ENCODE data around the gene ASXL1.
"Not testable (repeated sequence)": the region's sequence is repeated elsewhere in the genome, so short reads cannot be mapped to it uniquely, and the experiment has no call there.

ASXL1 gene

DNA sequence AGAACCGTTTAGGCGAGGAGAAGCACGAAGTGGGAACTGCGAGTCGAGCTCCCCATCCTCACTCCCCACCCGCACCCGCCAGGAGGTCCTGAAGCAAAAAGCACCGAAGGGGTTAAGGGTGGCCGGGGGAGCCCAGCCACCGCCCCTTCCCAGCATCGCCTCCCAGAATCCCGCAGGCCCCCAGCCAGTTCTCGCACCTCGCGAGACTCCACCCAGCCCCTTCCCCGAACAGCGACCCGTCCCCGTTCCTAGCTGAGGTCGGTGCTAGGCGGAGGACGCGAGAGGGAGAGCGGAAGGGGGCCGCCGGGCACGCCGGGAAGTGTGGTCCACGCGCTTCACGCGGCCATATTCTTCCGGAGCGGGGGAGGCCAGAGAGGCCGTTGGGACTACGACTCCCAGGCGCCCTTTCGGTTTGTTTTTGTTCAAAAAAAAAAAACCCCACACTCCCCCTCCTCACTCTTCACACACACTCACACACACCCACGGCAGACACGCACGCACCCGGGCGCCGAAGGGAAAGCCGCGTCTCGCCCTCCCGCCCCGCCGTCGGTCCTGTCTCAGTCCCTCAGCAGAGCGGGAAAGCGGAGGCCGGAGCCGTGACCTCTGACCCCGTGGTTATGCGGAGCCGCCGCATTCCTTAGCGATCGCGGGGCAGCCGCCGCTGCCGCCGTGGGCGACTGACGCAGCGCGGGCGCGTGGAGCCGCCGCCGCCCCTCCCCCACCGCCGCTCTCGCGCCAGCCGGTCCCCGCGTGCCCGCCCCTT is at the start of gene ASXL1:
ASXL1 (plus strand) TSS at position 463 of the 763 bp plus-strand sequence. CDS start 445 bp downstream, outside the sequence.
- DNase-seq, result peak; percentile 99

DNA sequence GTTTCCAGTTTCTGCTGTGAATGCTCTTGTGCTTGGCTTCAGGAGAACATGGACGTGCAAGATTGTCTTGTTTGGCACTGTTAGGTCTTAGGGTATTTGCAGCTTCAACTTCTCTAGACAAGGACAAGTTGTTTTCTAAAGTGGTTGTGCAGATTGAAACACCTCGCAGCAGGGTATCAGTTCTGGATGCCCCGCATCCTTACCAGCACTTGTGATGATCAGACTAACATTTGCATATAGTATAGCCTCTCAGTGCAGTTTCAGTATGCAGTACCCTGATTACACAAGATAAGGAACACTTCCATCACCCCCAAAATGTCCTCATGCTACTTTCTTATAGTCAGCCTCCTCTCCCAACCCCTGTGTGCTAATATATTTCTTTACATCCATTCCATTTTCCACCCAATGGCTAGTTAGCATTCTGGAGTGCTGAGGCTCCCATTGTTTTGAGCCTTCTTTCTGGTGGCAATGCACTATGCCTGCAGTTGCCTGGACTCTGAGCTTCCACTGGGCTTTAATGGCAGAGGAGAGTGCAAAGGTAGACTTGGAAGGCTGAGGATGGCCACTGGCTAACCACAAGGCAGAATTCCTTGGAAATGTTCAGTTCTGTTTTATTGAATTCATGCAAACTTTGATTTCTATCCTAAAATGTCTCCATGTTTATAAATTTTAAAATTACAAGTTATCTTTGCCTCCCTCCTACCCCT is 45.3 kb upstream of the ASXL1 start:
- DNase-seq, result no peak

DNA sequence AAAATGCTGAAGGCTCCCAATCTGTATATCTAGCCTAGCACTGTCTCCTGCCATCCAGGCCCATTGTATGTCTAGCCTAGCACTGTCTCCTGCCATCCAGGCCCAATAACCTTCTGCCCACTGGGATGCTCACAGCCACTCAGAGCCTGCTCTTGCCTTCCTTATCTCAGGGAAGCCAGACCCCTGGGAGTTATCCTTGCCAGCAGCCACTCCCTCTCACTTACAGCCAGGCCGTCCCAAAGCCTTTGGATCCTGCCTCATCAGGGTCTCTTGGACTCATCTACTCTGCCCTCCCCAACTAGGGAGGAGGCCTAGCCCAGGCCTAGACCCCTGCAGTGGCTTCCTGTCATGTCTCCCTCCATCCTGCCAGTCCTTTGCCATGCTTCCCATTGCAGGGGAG is 43.4 kb upstream of the ASXL1 start:
- no peak for DNase-seq

DNA sequence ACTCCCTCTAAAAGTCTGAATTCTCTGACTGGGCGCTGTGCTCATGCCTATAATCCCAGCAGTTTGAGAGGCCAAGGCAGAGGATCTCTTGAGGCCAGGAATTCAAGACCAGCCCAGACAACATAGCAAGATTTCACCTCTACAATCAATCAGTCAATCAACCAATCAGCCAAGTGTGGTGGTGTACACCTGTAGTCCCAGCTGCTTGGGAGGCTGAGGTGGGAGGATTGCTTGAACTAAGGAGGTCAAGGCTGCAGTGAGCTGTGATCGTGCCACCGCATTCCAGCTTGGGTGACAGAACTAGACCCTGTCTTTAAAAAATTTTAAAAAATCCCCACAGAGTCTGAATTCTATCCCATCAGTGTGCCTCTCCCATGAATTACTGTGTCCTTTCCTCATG is 42.7 kb upstream of the ASXL1 start:
- DNase-seq, result no peak

DNA sequence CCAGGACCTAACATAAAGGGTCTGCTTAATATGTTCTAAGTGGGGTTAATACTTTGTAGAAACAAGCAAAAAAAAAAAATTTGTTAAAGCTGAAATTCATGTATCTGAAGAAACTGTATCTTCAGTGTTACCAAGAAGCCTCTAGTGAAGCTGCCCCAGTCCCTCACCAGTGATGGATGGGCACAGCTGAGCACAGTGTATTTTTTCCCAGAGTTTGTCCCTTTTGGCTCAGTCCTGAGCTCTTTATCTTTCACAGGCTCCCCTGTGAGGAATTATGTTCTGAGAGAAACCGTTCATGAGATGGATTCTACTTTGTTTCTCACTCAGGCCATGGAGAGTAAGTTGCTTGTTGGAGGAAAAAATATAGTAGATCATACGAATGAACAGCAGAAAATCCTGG is 42.2 kb upstream of the ASXL1 start:
- DNase-seq, result no peak

DNA sequence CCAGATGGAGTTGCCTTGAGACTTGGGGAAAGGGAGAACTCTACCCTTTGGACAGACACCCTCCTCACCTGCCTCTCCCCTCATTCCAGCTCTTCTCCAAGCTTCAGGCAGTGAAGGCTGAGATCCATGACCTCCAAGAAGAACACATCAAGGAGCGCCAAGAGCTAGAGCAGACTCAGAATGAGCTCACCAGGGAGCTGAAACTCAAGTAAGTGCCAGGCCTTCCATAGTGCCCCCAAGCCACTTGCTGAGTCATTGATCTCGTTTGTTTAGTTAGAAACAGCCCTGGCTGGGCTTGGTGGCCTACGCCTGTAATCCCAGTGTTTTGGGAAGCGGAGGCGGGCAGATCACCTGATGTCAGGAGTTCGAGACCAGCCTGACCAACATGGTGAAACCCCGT is 41.5 kb upstream of the ASXL1 start:
- no peak for DNase-seq

DNA sequence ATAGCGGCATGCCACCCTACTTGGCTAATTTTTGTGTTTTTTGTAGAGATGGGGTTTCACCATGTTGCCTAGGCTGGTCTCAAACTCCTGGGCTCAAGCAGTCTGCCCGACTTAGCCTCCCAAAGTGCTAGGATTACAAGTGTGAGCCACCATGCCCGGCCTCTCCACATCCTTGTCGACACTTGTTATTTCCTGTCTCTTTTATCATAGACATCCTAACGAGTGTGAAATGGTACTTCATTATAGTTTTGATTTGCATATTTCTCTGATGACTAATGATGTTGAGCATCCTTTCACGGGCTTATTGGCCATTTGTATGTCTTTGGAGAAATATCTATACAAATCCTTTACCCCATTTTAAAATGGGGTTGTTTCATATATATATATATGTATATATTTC is 39.0 kb upstream of the ASXL1 start:
- DNase-seq, result no peak

DNA sequence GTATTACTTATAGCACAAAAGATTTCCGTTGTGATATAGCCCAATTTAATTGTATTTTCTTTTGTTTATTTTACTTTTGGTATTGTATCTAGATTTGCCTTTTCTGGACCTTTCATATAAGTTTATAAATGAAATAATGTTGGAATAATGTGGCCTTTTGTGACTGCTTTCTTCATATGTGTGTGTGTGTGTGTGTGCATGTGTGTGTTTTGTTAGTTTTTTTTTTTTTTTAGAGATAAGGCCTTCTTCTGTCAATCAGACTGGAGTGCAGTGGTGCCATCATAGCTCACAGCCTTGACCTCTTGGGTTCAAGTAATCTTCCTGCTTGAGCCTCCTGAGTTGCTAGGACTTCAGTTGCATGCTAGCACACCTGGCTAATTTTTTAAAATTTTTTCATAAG is 37.8 kb upstream of the ASXL1 start:
- no peak for DNase-seq

DNA sequence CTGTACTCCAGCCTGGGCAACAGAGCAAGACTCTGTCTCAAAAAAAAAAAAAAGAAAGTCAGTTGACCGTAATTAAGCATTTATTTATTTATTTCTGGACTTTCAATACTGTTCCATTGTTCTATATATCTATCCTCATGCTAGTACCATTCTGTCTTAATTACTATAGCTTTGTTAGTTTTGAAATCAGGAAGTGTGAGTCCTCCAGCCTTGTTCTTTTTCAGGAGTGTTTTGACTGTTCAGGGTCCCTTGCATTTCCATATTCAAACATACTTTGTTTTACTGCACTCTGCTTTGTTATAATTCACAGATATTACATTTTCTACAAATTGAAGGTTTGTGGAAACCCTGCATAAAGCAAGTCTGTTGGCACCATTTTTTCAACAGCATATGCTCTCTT is 36.7 kb upstream of the ASXL1 start:
- DNase-seq, result no peak

DNA sequence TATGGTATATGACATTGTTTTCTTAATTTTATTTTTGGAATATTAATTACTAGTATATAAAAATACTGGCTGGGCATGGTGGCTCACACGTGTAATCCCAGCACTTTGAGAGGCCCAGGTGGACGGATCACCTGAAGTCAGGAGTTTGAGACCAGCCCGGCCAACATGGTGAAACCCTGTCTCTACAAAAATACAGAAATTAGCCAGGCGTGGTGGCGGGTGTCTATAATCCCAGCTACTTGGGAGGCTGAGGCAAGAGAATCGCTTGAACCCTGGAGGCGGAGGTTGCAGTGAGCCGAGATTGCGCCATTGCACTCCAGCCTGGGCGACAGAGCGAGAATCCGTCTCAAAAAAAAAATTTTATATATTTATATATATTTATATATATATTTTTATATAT is 35.9 kb upstream of the ASXL1 start:
- DNase-seq, result not testable (repeated sequence)

DNA sequence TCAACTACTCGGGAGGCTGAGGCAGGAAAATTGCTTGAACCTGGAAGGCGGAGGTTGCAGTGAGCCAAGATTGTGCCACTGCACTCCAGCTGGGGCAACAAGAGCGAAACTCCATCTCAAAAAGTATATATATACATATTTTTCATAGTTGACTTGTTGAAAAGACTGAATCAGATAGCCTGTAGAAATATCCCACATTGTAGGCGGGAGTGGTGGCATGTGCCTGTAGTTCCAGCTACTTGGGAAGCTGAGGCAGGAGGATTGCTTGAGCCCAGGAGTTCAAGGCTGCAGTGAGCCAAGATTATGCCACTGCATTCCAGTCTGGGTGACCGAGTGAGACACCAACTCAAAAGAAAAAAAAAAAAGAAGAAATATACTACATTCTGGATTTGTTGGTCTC is 34.4 kb upstream of the ASXL1 start:
- DNase-seq, result not testable (repeated sequence)

DNA sequence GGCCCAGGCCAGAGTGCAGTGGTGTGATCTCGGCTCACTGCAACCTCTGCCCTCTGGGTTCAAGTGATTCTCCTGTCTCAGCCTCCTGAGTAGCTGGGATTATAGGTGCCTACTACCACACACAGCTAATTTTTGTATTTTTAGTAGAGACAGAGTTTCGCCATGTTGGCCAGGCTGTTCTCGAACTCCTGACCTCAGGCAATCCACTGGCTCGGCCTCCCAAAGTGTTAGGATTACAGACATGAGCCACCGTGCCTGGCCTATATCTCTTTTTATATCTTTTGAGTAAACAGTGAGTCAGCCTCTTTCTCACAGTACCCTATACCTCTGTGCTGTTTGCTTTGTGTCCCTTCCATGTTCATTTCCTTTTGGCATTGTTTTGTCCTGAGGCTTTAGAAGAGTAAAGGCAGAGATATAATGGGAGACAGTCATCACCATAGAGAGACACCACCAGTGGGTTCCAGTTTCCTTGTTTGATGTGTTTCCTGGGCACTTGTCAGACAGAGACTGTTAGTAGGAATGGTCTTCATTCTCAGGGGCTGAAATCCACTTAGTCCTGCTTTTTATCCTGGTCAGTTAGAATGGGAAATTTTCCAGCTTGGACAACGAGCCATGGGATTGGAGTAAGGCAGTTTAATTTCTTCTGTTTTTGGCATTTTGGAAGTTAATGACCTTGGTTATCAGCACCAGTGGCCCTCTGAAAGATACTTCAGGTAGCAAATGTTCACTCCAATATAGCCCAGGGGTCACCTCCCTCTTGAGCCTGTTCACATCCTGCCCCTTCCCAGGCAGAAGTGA is 32.2 kb upstream of the ASXL1 start:
- DNase-seq, result no peak

DNA sequence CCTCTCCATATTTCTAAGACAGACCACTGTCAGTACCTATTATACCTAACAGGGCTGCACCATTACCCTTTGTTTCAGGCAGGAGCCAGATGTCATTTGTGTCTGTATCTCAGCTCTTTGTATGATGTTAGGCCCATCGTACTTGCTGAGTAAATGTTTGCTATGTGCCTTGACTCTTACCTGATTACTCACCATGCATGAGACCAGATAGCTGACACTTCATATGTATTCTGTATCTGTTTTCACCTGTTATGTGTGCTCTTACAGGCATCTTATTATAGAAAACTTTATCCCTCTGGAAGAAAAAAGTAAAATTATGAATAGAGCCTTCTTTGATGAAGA is 31.7 kb upstream of the ASXL1 start:
- no peak for DNase-seq

DNA sequence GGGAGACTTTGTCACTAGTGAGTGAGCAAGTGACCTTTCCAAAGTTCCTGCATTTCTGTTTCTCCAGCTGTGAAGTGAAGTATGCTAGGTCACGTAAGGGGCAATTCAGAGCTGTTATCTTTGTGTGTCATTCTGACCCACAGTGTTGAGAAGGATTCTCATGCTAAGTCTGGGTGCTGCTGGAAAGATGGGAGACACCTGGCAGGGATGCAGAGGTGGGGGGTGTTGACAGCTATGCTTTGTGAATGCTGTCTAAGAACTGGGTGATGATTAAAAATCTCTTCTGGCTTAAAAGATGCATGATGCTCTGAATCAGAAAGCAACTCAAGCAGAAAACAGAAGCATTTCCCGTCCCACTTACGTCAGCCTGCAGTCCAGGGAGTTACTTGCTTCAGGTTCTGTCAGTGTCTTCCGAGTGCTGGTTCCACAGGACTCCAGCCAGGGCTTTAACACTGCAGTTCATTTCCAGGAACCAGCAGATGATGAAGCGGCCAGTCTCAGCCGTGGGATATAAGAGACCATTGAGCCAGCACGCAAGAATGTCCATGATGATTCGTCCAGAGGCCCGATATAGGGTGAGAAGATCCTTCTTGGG is 30.9 kb upstream of the ASXL1 start:
- DNase-seq, result no peak

DNA sequence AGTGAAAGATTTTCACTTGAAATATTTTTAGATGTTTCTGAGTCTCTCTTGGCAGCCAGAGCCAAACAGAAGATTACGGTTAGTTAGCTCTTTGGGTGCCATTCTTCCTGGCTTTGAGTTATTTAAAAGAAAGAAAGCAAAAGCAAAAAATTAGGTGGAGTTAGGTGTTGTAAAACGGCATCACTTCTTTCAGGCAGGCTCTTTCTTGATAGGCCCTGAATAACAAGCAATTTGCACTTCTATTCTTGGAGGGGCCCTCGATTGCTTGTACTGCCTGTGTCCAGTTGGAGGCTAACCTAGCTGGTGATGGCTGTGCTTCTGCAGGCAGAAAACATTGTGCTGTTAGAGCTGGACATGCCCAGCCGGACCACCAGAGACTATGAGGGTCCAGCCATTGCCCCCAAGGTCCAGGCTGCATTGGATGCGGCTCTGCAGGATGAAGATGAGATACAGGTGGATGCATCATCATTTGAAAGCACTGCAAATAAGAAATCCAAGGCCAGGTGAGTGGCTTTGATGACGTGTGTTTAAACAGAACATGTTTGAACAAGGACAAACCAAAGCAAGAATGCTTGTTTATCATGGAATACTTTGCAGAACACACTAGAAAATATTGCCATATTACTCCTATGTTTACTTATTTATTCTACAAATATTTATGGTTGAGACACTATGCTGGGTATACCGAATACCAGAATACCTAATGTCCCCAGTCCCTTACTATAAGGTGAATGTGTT is 28.1 kb upstream of the ASXL1 start:
- DNase-seq, result no peak

DNA sequence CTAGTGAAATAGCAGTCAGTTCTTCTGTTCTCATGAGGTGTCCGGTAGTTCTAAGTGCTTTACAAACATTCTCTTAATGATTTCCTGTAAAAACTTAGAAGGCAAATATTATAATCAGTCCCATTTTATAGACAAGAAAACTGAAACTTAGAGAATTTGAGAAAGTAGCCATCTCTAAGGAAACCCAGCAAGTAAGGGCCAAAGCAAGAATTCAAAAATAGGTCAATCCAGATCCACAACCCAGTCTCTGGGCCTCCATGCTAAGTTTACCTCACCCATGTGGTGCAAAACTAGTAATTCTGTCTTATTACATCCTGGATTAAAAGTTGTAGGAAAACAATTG is 27.6 kb upstream of the ASXL1 start:
- no peak for DNase-seq

DNA sequence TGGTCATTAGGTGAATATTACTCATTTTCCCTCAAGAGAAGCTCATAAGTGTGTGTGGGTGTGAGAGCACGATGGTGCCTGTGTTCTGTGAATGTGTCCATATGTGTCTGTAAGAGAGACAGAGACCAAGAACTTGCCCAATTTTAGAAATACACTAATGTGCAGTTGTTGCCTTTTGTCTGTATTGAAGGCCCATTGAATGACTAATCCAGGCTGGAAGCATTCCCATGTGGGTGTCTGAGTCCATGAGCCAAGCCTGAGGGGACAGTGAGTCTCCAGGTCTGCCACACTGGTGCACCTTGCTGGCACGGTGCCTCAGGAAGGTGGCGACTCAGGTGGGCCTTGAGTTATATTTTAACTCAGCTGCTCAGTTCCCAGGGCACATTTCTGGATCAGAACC is 25.5 kb upstream of the ASXL1 start:
- no peak for DNase-seq

DNA sequence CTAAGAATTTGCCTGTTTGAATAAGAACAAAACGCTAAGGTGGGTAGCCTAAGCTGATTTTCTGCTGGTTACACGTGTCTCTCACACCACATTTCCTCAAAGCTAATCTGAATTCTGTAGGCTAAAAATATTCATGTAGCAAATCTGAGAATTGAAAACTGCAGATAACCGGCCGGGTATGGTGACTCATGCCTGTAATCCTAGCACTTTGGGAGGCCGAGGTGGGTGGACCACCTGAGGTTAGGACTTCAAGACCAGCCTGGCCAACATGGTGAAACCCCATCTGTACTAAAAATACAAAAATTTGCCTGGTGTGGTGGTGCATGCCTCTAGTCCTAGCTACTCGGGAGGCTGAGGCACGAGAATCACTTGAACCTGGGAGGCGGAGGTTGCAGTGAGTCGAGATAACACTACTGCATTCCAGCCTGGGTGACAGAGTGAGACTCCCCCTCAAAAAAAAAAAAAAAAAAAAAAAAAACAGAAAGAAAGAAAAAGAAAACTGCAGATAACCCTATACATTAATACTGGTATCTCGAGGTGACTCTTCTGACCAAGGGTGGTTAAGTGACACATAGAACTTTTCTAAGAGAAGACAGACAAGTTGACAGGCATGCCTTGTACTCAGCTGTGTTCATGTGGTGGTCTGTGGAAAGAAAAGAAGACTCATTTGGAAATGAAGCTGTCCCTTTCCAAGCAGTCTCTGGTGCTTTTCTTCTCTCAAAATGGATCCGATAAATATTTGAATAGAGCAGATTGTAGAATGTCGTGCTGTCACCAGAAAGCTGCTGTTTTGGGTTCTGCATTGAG is 24.7 kb upstream of the ASXL1 start:
- no peak for DNase-seq

DNA sequence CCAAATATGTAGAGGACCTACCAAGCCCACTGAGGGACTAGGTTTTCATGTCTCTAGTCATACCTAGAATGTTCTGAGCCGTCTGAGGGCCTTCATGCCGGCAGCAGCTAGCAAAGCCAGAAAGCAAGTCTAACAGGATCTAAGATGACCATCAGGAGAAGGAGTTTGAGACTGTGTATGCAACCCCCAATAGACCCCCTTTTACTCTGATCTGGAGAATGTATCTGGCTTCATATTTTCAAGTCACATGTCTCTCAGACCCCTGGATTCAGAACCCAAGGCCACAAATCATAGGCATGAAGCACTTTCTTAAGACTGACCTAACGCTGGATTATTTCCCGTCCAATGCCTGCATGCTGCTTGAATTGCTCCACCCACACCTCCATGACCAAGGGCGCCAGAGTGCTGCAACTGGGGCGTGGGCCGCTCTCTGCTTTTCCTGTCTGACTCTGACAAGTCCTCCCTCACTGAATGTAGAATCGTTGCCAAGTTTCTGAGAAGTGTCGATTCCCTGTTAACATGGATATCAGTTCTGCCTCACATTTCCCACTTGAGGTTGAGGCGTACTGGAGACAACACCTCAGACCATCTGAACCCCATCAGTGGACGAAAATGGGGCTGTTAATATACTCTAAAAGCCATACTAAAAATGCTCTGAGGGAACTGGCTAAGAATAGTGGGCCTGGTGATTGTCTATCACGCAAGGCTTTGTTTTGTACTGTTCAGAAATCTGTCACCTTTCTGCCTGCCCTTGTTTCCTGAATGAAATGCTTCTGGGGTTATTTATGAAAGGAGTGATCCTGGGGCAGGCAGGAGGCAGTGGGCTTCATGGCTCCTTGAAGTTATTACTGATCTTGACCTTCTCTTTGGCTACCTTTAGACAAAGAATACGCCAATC is 23.9 kb upstream of the ASXL1 start:
- no peak for DNase-seq

DNA sequence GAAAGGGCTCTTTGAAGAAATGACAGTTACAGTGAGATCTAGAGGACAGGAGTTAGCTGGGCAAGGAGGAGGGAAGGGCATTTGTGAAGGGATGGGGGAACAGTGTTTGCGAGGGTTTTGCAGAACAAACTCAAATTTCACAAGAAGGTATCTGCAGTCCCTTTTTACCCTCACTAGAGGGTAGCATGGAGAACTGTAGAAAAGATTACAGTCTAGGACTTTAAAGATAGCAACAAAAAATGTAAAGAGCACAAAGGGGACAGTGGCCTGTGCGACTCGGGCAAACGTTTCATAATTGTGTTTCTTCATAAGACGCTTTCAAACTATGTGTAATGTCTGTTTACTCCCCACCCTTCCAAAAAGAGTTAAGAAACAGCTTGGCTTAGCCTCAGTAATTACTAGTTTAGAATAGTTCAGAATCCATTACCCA is 21.2 kb upstream of the ASXL1 start:
- peak; percentile 10 to 45 for DNase-seq
